EH (cell line): Measurements from ENCODE around the gene SELENOM.
"Not testable (repeated sequence)": the region's sequence is repeated elsewhere in the genome, so short reads cannot be mapped to it uniquely, and the experiment has no call there.

ENCODE experiments used
- DNase-seq: peaks from one replicate; pipeline ENCODE4 v3.0.0-alpha.2; 2015; ENCODE audit warnings: low read depth

Gene SELENOM

DNA sequence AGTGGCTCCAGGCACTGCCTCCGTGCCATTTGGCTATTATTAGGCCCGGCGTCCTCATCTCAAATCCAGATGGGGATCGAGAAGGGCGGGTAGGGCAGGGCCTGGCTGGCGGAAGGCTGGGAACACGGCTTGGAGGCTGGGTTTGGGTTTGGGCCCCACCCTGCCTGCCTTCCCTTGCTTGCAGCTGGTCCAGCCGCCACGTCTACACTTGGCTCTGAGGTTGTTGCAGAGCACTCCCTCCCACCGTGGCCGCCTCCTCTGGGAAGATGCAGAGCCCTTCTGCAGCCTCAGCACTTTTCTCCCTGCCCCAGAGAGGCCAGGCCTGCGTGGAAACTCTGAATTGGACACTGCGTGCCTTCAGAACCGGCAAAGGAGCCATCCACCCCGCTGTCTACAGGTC is 31.4 kb downstream of the SELENOM start:
- peak; percentile 72 for DNase-seq

DNA sequence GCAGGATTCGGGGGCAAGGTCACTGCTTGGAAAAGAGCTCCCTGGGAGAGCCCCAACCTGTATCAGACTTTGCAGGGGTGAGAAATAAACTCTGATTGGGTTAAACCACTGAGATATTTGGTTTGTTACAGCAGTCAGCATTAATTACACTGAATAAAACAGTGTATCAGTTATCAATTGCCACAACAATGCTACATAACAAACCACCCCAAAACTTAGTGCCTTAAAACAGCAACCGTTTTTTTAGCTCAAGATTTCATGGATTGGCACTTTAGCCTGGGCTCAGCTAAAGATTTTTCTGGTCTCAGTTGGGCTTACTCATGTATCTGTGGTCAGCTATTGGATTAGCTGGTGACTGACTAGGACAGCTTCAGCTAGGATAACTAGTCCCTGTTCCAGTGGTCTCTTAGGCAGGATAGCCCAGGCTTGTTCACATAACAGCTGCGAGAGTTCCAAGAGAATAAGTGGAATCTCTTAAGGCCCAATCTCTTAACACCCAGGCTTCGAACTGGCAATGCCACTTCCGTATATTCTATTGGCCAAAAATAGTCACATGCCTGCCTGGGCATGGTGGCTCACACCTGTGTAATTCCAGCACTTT is 33.7 kb downstream of the SELENOM start:
- DNase-seq = not testable (repeated sequence)

DNA sequence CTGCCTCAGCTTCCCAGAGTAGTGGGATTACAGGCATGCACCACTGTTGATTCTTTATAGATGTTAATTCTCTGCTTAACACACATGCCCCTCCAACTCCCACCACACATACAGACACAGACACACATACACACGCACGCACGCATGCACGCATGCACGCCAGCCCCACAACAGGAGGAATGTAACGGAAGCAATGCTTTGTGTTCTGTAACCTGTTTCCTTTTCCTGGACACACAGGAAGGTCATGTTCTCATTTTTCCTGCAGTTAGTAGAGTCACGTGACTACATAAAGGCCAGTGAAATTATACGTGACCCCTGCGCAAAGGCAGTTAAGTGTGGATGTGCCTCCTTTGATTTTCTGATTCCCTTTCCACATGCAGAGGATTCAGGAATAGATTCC is 34.2 kb downstream of the SELENOM start:
- DNase-seq = not testable (repeated sequence)

- not testable (repeated sequence) for DNase-seq
Measured at GRCh38 chr22:31069691-31070314, 37.6 kb downstream of the SELENOM start.

- no peak for DNase-seq
Measured at GRCh38 chr22:31068970-31069369, 38.4 kb downstream of the SELENOM start.

- no peak for DNase-seq
Measured at GRCh38 chr22:31064369-31064768, 43.0 kb downstream of the SELENOM start.

DNA sequence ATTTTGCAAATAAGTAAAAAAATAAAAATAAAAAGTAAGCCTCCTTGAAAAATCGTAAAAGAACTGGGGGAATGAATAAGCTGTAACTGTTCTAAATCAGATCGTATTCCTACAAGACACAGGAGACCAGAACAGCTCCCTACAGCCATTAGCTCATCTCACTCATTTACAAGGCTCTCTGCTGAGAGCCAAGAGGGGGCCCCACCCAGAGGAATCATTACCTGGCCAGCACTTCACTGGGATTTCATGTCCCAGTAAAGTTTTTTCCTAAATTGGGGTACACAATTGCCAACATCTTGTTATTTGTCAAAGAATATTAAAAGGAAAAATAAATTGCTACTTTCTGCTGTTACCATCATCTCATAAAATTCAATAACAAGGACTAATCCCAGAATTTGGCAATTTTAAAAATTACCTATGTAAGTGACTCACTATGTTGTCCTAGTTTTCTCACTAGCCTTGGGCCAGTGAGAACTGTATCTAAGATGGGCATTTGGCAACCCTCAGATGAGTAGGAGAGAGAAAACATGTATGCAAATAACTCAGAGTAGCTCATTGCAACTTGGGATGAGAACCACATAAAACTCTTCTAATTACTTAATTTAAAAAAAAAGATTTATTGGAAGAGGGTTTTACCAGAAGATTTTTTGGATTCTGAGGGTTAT is 44.7 kb downstream of the SELENOM start:
- DNase-seq = no peak

GRCh38 chr22:31059663-31060062 is 47.7 kb downstream of the SELENOM start:
- DNase-seq = not testable (repeated sequence)

DNA sequence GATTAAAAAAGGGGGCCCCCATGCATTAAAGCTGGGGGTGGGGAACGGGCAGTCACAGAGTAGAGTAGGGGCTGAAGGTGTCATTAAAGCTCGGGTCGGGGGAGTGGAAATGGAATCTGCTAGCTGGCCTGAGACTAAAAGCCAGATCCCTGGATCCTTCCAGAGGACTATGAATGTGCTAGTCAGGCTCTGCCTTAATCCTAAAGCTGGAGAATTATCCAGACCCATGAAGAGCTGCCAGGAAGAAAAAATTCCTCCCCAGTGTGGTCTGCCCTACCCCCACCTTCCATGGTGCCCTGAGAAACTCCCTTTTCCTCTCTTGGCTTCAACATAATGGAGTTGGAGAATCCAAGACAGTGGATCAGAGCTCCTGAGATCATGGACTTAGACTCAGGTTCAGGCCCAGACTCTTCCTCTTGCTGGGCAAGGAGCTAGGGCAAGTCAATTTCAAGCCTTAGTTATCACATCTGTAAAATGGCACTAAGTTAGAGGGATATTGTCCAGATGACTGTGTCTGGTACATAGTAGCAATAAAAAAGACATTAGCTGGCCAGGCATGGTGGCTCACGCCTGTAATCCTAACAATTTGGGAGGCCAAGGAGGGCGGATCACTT is 50.3 kb downstream of the SELENOM start:
- peak; percentile 50 for DNase-seq

- DNase-seq = peak; percentile 99
Measured at GRCh38 chr22:31055635-31056159, 51.7 kb downstream of the SELENOM start.

DNA sequence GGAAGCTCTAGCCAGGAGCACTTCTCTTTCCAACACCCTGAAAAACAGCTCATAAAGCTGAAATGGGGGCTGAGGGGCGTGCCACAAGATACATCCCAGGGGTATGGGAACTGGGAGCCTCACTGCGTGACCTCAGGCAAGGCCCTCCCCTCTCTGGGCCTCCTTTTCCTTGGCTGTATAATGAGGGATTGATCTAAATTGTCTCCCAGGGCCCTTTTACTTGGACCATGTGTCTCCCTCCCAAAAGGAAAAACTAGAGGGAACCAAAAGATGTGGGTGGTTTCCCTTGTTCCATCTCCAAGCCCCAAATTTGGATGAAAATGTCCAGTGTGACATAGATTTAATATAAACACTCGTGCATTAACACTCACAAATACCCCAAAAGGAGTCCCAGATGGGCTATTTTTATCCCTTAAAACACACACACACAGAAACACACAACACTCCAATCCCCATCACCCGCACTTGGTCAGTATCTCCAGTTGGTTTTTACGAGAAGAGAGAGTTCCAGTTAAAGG is 52.2 kb downstream of the SELENOM start:
- DNase-seq = no peak
